B cell (primary cell): Measurements from ENCODE around the gene KLK4. TPM values are rescaled to one million over a fixed set of nuclear protein-coding genes. Genes with fewer than 3 reads are reported as not detected.

ENCODE experiments used
- ATAC-seq: fragments of 200-7000 bp; cut with Tn5 transposase; one replicate; pipeline ENCODE4 v1.10.0; 2021; ENCODE audit warnings: low read depth, mild to moderate bottlenecking, moderate number of reproducible peaks, moderate library complexity
- CTCF ChIA-PET: fragments of 350-600 bp; sonication (Branson Sonifier 250); formaldehyde crosslinking; loops from one replicate; lab custom pipeline; 2021; ENCODE audit warnings: antibody characterized with exemption, inconsistent platforms; lab: Charles Lee
- POLR2A ChIA-PET: fragments of 350-600 bp; sonication (Branson Sonifier 250); formaldehyde crosslinking; loops from one replicate; lab custom pipeline; 2021; ENCODE audit warnings: antibody characterized with exemption; lab: Charles Lee
- DNase-seq: peaks from one replicate; pipeline ENCODE4 v3.0.0; 2013
- H2AFZ ChIP-seq: 2 replicates; pipeline ENCODE4 v1.6.1; 2012; ENCODE audit warnings: mild to moderate bottlenecking, low read depth, low read length; ENCODE audit not compliant: insufficient read depth, poor library complexity, severe bottlenecking
- H3K27ac ChIP-seq, 2 donors: 1 replicate in 1 of 2; 2 replicates in 1 of 2; pipeline ENCODE4 v1.5.1; 2012 to 2013; ENCODE audit warnings: low read length in 2 of 2, mild to moderate bottlenecking in 2 of 2, moderate library complexity in 1 of 2
- H3K27me3 ChIP-seq, 4 experiments: fragments of 200-600 bp in 1 of 4; sonication (generic) in 1 of 4; replicated peaks in 1 of 4; 1 replicate in 2 of 4; 2 replicates in 2 of 4; pipeline versions ENCODE4 v1.6.1 to v1.7.0; 2013 to 2016; ENCODE audit warnings: low read length in 3 of 4, mild to moderate bottlenecking in 2 of 4, mixed read lengths in 1 of 4, moderate library complexity in 1 of 4; ENCODE audit not compliant: insufficient read depth in 4 of 4, control insufficient read depth in 3 of 4; ENCODE audit errors: control extremely low read depth in 1 of 4
- H3K36me3 ChIP-seq, 2 experiments: replicated peaks in 1 of 2; 1 replicate in 1 of 2; 2 replicates in 1 of 2; pipeline versions ENCODE4 v1.6.1 to v1.7.1; 2013; ENCODE audit warnings: low read length in 1 of 2; ENCODE audit not compliant: insufficient read depth in 2 of 2, control insufficient read depth in 1 of 2; ENCODE audit errors: control extremely low read depth in 1 of 2, extremely low read depth in 1 of 2
- H3K4me1 ChIP-seq, 2 donors: fragments of 200-600 bp in 1 of 2; sonication (generic) in 1 of 2; 1 replicate in 1 of 2; 2 replicates in 1 of 2; pipeline versions ENCODE4 v1.5.1 to v1.6.1; 2013 to 2017; ENCODE audit warnings: low read length in 2 of 2; ENCODE audit not compliant: control insufficient read depth in 2 of 2, insufficient read depth in 2 of 2
- H3K4me2 ChIP-seq: replicated peaks from 2 replicates; pipeline ENCODE3; 2012; ENCODE audit warnings: mild to moderate bottlenecking, low read depth, low read length; ENCODE audit not compliant: poor library complexity, severe bottlenecking
- H3K4me3 ChIP-seq, 5 experiments: fragments of 200-600 bp in 1 of 5; sonication (generic) in 1 of 5; 1 replicate in 3 of 5; 2 replicates in 2 of 5; pipeline versions ENCODE4 v1.5.1 to v1.7.0; 2011 to 2016; ENCODE audit warnings: low read length in 4 of 5, mild to moderate bottlenecking in 4 of 5, low read depth in 2 of 5, control low read depth in 1 of 5, moderate library complexity in 1 of 5; ENCODE audit not compliant: insufficient read depth in 1 of 5; ENCODE audit errors: control extremely low read depth in 1 of 5, extremely low read depth in 1 of 5
- H3K79me2 ChIP-seq: fragments of 200-600 bp; sonication (generic); one replicate; pipeline ENCODE4 v1.6.0; 2016; ENCODE audit warnings: low read length; ENCODE audit not compliant: control insufficient read depth, insufficient read depth
- H3K9ac ChIP-seq: fragments of 200-600 bp; sonication (generic); 2 replicates; pipeline ENCODE4 v1.6.1; 2017; ENCODE audit warnings: mild to moderate bottlenecking, low read length, moderate library complexity
- H3K9me3 ChIP-seq, 3 donors: one replicate each; pipeline versions ENCODE4 v1.6.1 to v1.7.1; 2013; ENCODE audit warnings: low read length in 2 of 3; ENCODE audit not compliant: control insufficient read depth in 2 of 3, insufficient read depth in 1 of 3; ENCODE audit errors: control extremely low read depth in 1 of 3
- H4K20me1 ChIP-seq: 2 replicates; pipeline ENCODE4 v1.6.0; 2012; ENCODE audit warnings: mild to moderate bottlenecking, low read length; ENCODE audit not compliant: insufficient read depth, control insufficient read depth, poor library complexity, severe bottlenecking
- H3K27ac Mint-ChIP-seq: one replicate; pipeline ENCODE4 v1.8.0; 2021; ENCODE audit warnings: mixed read lengths
- H3K27me3 Mint-ChIP-seq: one replicate; pipeline ENCODE4 v1.8.0; 2021; ENCODE audit warnings: mixed read lengths
- H3K4me1 Mint-ChIP-seq: one replicate; pipeline ENCODE4 v1.8.0; 2021; ENCODE audit warnings: mixed read lengths
- H3K4me3 Mint-ChIP-seq: one replicate; pipeline ENCODE4 v1.8.0; 2021; ENCODE audit warnings: mixed read lengths
- H3K9me3 Mint-ChIP-seq: one replicate; pipeline ENCODE4 v1.8.0; 2022; ENCODE audit warnings: mixed read lengths; ENCODE audit not compliant: insufficient read depth
- EZH2 ChIP-seq: IDR thresholded peaks from 2 replicates; pipeline ENCODE4 v1.6.1; 2012; ENCODE audit warnings: borderline replicate concordance, low read depth, mild to moderate bottlenecking, moderate library complexity, low read length; ENCODE audit not compliant: insufficient read depth, poor library complexity, severe bottlenecking
- WGBS: methylation state at CpG from one replicate; pipeline ENCODE4 v1.1.5; 2013; ENCODE audit warnings: missing lambda C conversion rate; ENCODE audit not compliant: insufficient coverage; 5-methylcytosine and 5-hydroxymethylcytosine counted together
- intact Hi-C: fragments of 100-400 bp; cut with micrococcal nuclease; formaldehyde crosslinking; loops from one replicate; pipeline ENCODE4 v1.10.0; 2022
- polyA plus RNA-seq: library from polyadenylated mRNA; depleted of rRNA; stranded (reverse); fragments of >200 nt; gene quantifications from 2 replicates; pipeline ENCODE4 v1.2.3, GENCODE V29; 2012
- total RNA-seq, 2 donors: library from RNA; stranded (reverse); fragments of 120-200 nt in 1 of 2; gene quantifications; 1 replicate in 1 of 2; 2 replicates in 1 of 2; pipeline versions ENCODE4 v1.2.3 to v1.2.4, GENCODE V29; 2013 to 2022
- TF ChIP-seq, protein P1 (sequence below): fragments of 200-600 bp; IDR thresholded peaks from one replicate; pipeline ENCODE4 v1.8.0; 2022; ENCODE audit warnings: antibody characterized with exemption, mild to moderate bottlenecking

KLK4 gene
- total and polyA plus RNA-seq, 2 donors (not counting 1 experiment from before 2014, with no cell fraction given): 0.45 to 0.52 TPM

DNA sequence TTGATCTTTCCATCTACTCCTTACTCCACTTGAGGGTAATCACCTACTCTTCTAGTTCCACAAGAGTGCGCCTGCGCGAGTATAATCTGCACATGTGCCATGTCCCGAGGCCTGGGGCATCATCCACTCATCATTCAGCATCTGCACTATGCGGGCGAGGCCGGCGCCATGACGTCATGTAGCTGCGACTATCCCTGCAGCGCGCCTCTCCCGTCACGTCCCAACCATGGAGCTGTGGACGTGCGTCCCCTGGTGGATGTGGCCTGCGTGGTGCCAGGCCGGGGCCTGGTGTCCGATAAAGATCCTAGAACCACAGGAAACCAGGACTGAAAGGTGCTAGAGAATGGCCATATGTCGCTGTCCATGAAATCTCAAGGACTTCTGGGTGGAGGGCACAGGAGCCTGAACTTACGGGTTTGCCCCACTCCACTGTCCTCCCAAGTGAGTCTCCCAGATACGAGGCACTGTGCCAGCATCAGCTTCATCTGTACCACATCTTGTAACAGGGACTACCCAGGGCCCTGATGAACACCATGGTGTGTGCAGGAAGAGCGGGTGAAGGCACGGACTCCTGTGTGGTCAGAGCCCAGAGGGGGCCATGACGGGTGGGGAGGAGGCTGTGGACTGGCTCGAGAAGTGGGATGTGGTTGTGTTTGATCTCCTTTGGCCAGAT lies 40.6 kb downstream of the KLK4 start:
- no peaks in the 10 kb centered on the region for H3K79me2 ChIP-seq
- no peak overlapping the region for H3K27ac ChIP-seq
- peaks cover 0 to 9% of the 10 kb centered on the region in 2 donors for H3K4me1 ChIP-seq
- no peaks in the 10 kb centered on the region for H3K4me1 Mint-ChIP-seq
- H3K4me3 Mint-ChIP-seq: no peak overlapping the region
- DNase-seq (no peak), ATAC-seq (no peak)
- no peaks in the 10 kb centered on the region for H3K36me3 ChIP-seq
- no peak overlapping the region for H3K4me2 ChIP-seq
- no peaks in the 10 kb centered on the region for H3K9me3 Mint-ChIP-seq
- H3K27me3 Mint-ChIP-seq: peaks cover 48% of the 10 kb centered on the region
- intact Hi-C loops: no loop called here
- no peak overlapping the region for H3K27ac Mint-ChIP-seq
- H3K27me3 ChIP-seq: peaks cover 0 to 13% (median 5%) of the 10 kb centered on the region in 4 experiments
- no peak overlapping the region for H3K9ac ChIP-seq
- ChIA-PET POLR2A (no interaction called here), CTCF (no interaction called here)
- WGBS: 55% methylated on average over 23 of the region's 26 CpGs
- H3K9me3 ChIP-seq: peaks cover 0 to 8% (median 0%) of the 10 kb centered on the region in 3 donors
- no peak overlapping the region for H2AFZ ChIP-seq
- no peaks in the 10 kb centered on the region for H4K20me1 ChIP-seq
- TF ChIP-seq, protein P1, sequence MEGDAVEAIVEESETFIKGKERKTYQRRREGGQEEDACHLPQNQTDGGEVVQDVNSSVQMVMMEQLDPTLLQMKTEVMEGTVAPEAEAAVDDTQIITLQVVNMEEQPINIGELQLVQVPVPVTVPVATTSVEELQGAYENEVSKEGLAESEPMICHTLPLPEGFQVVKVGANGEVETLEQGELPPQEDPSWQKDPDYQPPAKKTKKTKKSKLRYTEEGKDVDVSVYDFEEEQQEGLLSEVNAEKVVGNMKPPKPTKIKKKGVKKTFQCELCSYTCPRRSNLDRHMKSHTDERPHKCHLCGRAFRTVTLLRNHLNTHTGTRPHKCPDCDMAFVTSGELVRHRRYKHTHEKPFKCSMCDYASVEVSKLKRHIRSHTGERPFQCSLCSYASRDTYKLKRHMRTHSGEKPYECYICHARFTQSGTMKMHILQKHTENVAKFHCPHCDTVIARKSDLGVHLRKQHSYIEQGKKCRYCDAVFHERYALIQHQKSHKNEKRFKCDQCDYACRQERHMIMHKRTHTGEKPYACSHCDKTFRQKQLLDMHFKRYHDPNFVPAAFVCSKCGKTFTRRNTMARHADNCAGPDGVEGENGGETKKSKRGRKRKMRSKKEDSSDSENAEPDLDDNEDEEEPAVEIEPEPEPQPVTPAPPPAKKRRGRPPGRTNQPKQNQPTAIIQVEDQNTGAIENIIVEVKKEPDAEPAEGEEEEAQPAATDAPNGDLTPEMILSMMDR: no peak
- TF ChIP-seq EZH2: no peak
- H3K4me3 ChIP-seq: no peak overlapping the region

DNA sequence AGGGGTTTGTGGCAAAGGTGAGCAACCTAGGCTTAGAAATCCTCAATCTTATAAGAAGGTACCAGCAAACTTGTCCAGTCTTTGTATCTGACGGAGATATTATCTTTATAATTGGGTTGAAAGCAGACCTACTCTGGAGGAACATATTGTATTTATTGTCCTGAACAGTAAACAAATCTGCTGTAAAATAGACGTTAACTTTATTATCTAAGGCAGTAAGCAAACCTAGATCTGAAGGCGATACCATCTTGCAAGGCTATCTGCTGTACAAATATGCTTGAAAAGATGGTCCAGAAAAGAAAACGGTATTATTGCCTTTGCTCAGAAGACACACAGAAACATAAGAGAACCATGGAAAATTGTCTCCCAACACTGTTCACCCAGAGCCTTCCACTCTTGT lies 41.7 kb downstream of the KLK4 start:
- TF ChIP-seq EZH2: no peak
- TF ChIP-seq, protein P1: no peak
- no peaks in the 10 kb centered on the region for H3K79me2 ChIP-seq
- Mint-ChIP-seq H3K4me1 (no peaks in the 10 kb centered on the region), H3K4me3 (no peak overlapping the region), H3K9me3 (no peaks in the 10 kb centered on the region), H3K27me3 (peaks cover 52% of the 10 kb centered on the region), H3K27ac (no peak overlapping the region)
- no peak overlapping the region for H3K4me3 ChIP-seq
- CTCF ChIA-PET: no interaction called here
- POLR2A ChIA-PET: no interaction called here
- H2AFZ ChIP-seq: no peak overlapping the region
- WGBS: 90% methylated on average over 3 of the region's 4 CpGs
- no peaks in the 10 kb centered on the region for H4K20me1 ChIP-seq
- no peak overlapping the region for H3K9ac ChIP-seq
- peaks cover 0 to 10% (median 5%) of the 10 kb centered on the region in 4 experiments for H3K27me3 ChIP-seq
- H3K4me1 ChIP-seq: no peaks in the 10 kb centered on the region
- no peaks in the 10 kb centered on the region for H3K36me3 ChIP-seq
- intact Hi-C loops: no loop called here
- no peak overlapping the region for H3K4me2 ChIP-seq
- H3K27ac ChIP-seq: no peak overlapping the region
- ATAC-seq: no peak
- H3K9me3 ChIP-seq: peaks cover 0 to 8% (median 0%) of the 10 kb centered on the region in 3 donors
- DNase-seq: no peak
